ENCODE data around the gene C12orf43. TPM values are rescaled to one million over a fixed set of nuclear protein-coding genes. Genes with fewer than 3 reads are reported as not detected.

Gene C12orf43
- total RNA-seq, 4 donors from 2014 or later, result 15.1 to 20.2 (median 17.7) TPM

DNA sequence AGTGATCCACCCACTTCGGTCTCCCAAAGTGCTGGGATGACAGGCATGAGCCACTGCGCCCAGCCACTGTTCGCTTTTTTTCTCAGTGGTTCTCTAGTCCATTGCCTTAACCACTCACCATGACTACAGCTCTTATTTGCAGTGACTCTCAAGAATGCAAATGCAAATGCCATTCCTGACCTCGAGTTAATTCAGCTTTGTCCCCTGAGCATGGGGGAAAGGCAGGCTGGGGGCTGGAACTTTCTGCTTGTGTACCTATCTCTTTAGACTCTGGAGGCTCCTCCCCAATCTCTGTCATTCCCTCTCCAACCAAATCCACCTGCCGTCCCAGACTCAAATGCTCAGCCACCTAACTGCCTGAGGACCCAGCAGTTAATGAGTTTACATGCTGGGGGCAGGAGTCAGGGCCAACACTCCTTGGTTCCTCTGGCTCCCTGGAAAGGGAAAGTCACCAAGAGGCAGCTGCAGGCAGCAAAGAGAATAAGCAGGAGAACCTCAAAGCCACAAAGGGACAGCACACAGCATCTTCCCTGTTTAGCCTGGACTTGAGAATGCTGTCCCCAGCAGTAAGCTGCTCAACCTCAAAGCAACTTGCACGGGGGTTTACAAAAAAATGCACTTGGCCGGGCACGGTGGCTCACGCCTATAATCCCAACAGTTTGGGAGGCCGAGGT is 43.3 kb downstream of the C12orf43 start:
- 48 to 53% methylated on average over 4 to 7 of the region's 10 CpGs for WGBS, 2 donors (ENCODE audit: low coverage in 1 of 2)
- TF ChIP-seq POLR2AphosphoS5 (IDR thresholded peaks at IDR 0.05) (no peak), CTCF (IDR thresholded peaks at IDR 0.05) (no peak), EP300 (IDR thresholded peaks at IDR 0.05) (no peak), POLR2A (IDR thresholded peaks at IDR 0.05) (no peak)
- Histone ChIP-seq H3K27ac (no peak overlapping the region), H3K9me3 (no peaks in the 10 kb centered on the region), H3K27me3 (no peaks in the 10 kb centered on the region), H3K4me1 (peaks cover 0 to 4% (median 0%) of the 10 kb centered on the region in 3 donors), H3K36me3 (no peaks in the 10 kb centered on the region), H3K4me3 (no peak overlapping the region)
- ATAC-seq, result no peak

DNA sequence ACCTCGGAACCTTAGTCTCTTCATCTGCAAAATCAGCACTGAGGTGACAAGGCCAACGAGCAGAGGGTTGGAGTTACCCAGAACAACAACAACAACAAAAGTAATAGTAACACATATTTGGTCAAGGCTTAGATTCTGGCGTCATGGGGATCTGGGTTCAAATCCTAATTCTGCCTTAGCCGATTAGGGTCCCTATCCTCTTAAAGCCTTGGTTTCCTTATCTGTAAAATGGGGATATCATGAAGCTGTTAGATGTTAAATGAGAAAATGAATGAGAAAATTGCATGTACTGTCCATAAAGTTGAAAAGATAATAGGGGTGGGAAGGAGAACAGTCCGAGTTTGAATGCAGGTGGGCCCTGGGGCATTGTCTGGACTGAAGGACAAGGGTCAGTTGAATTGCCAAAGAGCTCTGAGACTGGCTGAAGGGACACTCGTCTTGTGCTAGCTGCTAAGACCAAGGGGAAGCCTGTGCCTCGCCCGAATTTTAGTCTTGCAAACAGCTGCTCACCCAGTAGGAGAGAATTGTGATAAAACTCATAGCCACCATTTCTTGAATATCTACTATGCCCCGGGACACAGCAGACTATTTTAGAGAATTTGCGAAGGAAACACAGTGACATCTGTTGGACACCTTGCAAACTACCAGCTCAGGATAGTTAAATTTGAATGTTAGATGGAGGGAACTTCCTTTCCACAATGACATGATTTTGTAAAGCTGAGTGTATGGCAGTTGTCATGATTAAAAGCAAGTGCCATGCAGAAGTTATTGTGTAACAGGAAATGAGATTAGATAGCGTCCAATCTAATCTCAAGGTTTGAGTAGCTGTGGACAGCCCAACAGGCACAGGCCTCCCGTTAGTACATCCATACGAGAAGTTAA is 44.7 kb downstream of the C12orf43 start:
- no peak overlapping the region for H3K27ac ChIP-seq
- TF ChIP-seq POLR2AphosphoS5 (IDR thresholded peaks at IDR 0.05) (no peak), CTCF (IDR thresholded peaks at IDR 0.05) (peak in 3 of 4 experiments; percentile 68 to 71 (median 68))
- H3K4me3 ChIP-seq, result no peak overlapping the region
- H3K36me3 ChIP-seq, result no peaks in the 10 kb centered on the region
- ATAC-seq, result peak; percentile 69
- H3K4me1 ChIP-seq, result no peaks in the 10 kb centered on the region
- no peaks in the 10 kb centered on the region for H3K9me3 ChIP-seq
- no peaks in the 10 kb centered on the region for H3K27me3 ChIP-seq
- whole genome bisulfite sequencing, 2 donors (ENCODE audit: low coverage in 1 of 2), result 37 to 45% methylated on average over 10 to 13 of the region's 13 CpGs

DNA sequence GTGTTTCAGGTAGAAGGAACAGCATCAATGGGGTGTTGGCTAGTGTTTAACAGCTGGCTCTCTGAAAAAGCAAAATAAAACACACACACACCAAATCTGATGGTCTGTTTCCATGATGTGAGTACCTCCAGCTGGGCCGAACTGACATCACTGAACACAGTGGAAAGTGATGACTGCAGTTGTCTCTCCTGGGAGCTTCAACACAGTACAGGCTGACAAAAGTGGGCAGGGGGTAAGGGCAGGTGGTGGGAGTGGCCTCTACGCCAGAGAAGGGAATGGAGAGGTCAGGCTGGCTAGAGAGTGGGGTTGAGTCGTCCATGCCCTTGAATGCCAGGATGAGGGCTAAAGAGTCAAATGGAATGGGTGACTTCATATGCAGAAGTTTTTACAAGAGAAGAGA is 46.0 kb downstream of the C12orf43 start:
- no peaks in the 10 kb centered on the region for H3K36me3 ChIP-seq
- no peaks in the 10 kb centered on the region for H3K9me3 ChIP-seq
- TF ChIP-seq POLR2A (IDR thresholded peaks at IDR 0.05), result no peak
- no peak for TF ChIP-seq EP300 (IDR thresholded peaks at IDR 0.05)
- no peak for TF ChIP-seq POLR2AphosphoS5 (IDR thresholded peaks at IDR 0.05)
- TF ChIP-seq CTCF (IDR thresholded peaks at IDR 0.05), result no peak
- H3K4me1 ChIP-seq, result no peaks in the 10 kb centered on the region
- WGBS, 2 donors (ENCODE audit: low coverage in 1 of 2), result 40 to 63% methylated on average over 2 to 3 of the region's 3 CpGs
- H3K4me3 ChIP-seq, result no peak overlapping the region
- no peak overlapping the region for H3K27ac ChIP-seq
- no peak for ATAC-seq
- H3K27me3 ChIP-seq, result no peaks in the 10 kb centered on the region

DNA sequence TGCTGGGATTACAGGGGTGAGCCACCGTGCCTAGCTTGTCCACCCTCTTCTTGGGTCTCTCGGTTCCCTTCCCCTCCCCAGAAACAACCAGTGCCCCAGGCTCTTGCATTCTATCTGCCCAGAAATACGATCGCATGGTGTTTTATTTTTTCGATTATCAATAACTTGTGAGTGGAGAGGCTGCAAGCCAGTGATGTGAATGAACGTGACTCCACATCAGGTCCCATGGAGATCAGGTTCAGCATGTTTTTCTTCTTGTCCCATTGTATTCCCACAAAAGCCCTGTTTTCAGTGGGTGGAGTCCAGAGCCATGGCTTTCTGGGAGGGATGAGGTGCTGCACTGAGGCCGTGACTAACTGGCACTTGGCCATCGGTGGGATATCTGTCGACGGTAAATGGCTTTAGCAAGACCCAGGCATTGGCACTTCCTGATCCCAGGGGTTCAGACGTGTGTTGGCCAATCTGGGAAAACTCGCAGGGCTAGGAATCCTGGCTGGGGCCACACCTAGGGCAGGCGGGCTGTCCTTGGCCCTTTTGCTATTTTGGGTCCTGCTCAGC is 50.7 kb downstream of the C12orf43 start:
- no peak for ATAC-seq
- H3K9me3 ChIP-seq, result no peaks in the 10 kb centered on the region
- TF ChIP-seq CTCF (IDR thresholded peaks at IDR 0.05), result no peak
- TF ChIP-seq POLR2AphosphoS5 (IDR thresholded peaks at IDR 0.05), result no peak
- TF ChIP-seq POLR2A (IDR thresholded peaks at IDR 0.05), result no peak
- TF ChIP-seq EP300 (IDR thresholded peaks at IDR 0.05), result no peak
- H3K4me3 ChIP-seq, result no peak overlapping the region
- 72% methylated on average over 13 of the region's 13 CpGs; no CpG with 5 or more reads in 1 of the 2 donors for WGBS, 2 donors (ENCODE audit: low coverage in 1 of 2)
- H3K4me1 ChIP-seq, result no peaks in the 10 kb centered on the region
- no peaks in the 10 kb centered on the region for H3K27me3 ChIP-seq
- no peaks in the 10 kb centered on the region for H3K36me3 ChIP-seq
- H3K27ac ChIP-seq, result no peak overlapping the region
